NCI-H510A (cell line): ENCODE results near the gene USP32.

Experiments used
- DNase-seq: peaks from one replicate; lab custom pipeline; 2025; lab: John Stamatoyannopoulos, UW

The USP32 gene

DNA sequence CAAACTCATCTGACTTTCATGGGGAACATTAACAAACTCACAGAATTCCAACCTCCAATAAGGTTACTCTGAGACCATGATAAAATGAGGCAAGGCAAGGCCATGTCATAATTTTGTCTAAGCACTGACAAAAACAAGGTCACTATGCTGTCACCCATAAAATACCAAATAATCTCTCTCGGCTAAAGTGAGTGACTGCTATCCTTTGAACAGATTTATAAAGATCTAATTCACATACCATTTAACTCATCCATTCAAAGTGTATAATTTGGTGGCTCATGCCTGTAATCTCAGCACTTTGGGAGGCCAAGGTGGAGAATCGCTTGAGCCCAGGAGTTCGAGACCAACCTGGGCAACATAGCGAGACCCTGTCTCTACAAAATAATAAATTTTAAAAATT is 262.8 kb downstream of the USP32 start:
- DNase-seq, result no peak
